Stimulated activated naive CD4-positive, alpha-beta T cell (primary cell): Measurements from ENCODE around the gene GRAMD4.
A peak's percentile ranks its signal among the peaks of the same experiment; 100 is the strongest.

Experiments used
- DNase-seq, 6 experiments: peaks; one replicate each; lab custom pipeline; 2025; lab: John Stamatoyannopoulos, UW

GRAMD4 gene

DNA sequence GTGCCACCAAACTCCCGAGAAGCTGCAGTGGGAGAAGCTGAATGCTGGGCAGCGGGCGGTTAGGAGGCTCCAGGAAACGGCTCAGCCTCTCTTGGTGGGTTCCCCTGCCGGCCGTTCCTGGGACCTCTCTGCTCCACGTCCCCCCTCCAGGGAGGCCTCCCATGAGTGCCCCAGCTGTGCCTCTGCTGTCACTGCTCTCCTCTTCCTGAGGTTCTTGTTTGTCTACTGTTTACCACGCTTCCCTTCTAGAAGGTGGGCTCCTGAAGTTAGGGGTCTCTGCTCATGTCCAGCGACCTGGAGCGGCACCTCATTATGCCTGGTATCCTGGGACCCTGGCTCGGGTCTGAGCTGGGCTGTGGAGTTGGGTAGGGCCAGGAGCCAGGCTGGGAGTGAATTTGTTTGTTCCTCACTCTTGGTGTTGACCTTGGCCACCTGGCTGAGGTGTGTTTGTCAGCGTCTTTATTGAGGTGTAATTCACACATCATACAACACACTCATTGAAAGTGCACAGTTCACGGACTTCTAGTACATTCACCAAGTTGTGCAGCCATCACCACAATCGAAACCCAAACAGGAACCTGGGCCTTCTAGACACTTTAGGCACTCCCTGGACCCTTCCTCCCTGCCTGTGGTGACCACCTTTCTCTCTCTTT is 37.8 kb upstream of the GRAMD4 start:
- DNase-seq: no peak

DNA sequence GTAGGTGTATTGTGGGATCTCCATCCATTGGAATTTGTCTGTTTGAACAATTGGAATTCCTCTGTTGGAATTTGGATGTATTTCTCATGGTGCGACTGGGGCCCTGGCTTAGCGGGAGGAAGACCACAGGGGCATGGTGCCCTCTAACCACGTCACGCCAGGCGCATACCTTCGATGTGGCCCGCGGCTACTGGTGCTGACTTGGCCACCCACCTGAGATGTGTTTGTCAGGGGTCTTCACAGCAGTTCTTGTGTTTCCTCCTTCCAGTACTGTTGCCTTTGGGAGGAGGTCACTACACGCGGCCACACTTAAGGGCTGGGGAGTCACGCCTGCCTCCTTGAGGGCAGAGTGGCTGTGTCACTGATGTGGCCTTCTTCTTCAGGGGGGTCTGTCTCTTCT is 36.6 kb upstream of the GRAMD4 start:
- no peak for DNase-seq

DNA sequence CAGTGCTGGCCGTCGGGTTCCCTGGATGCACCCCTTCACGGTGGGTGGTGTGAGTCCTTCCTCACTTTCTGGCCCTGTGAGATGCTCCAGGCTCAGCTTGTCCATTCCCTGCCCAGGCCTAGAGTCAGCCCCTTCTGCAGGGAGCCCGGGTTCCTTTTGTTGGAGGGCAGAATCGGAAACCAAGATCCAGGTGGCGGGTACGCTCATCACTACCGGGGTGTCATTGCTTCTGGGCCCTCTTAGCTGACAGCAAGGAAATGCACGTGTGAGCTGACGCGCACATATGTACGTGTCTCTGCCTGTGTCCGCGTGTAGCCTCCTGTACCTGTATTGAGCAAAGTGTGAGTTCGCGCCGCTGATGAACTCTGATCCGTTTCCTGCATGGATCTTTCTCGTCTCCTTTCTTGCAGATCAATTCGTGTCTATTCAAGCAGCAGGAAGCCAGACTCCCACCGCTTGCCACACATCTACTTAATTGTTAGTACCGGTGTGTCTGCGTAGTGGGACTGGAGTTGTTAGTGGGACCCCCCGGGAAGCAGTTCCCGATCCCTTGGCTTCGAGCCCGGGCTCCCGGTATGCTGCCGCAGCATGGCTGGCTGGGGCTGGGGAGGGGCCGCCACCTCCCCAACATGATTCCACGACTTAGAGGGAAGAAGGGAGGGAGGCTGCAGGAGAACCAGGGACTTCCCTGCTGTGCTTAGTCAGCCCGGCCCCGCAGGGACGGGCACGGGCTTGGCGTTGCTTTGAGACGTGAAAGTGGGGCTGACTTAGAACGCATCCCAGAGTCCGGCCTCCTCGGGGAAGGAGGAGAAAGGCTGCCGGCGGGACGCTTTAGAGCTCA is 35.9 kb upstream of the GRAMD4 start:
- no peak for DNase-seq

DNA sequence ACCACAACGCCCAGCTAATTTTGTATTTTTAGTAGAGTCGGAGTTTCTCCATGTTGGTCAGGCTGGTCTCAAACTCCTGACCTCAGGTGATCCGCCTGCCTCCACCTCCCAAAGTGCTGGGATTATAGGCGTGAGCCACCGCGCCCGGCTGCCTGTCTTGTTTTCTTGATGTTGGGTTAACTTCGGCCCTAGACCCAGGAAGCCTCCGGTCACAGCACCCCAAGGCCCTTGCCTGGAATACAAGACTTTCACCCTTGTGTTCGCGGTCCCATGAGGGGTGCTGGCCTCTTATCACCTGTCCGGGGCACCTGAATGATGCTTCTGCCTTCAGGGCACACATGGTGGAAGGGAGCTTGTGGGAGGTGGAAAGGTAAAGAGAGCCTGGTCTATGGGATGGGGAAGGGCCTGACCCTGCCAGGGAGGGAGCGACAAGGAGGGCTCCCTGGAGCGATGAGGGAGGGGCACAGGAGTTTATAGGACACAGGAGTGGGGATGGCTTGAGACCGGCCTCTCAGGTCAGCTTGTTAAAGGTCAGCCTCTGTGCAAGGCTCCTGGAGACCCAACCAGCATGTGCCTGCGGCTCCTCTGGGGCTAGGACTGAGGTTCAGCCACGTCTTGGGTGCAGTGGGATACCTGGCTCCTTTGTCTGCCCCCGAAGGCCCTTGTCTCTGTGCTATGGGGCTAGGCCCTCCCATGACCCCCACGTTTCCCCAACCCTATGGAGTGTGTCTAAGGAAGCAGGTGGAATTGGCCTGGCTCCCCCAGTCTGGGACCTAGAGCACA is 34.7 kb upstream of the GRAMD4 start:
- no peak for DNase-seq

DNA sequence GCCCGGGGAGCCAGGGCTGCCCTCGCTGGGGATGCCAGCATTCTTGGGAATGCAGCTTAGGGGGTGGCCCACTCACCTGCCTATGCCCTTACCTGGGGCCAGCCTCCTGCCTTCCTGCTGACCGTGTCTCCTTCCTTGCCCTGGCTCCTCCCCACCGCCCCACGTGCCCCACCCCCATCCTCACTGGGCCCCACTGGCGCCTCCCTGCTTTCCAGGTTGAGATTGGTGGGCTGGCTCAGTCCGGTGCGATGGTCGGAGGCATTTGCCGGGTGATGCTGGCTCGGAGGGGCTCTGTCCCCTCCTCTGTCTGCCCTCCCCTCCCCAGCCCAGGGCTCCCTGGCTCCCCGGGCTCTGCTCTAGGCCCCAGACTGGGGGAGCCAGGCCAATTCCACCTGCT is 34.1 kb upstream of the GRAMD4 start:
- DNase-seq: no peak

DNA sequence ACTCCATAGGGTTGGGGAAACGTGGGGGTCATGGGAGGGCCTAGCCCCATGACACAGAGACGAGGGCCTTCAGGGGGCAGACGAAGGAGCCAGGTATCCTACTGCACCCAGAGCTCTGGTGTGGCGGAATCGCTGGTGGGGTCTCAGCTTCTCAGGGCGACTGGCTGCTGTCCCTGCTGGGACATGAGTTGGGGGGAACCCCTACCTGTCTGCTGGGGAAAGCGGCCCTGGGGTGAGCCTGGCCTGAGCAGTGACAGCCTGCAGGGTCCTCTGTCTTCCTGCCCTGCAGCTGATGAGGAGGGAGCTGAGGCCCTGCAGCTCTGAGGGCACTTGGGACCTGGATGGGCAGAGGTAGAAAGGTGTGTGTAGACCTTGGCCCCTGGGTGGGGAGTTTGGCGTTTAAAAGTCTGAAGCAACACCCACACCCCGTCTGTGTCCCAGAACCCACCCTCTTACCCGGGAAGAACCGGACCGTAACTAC is 33.6 kb upstream of the GRAMD4 start:
- no peak for DNase-seq

DNA sequence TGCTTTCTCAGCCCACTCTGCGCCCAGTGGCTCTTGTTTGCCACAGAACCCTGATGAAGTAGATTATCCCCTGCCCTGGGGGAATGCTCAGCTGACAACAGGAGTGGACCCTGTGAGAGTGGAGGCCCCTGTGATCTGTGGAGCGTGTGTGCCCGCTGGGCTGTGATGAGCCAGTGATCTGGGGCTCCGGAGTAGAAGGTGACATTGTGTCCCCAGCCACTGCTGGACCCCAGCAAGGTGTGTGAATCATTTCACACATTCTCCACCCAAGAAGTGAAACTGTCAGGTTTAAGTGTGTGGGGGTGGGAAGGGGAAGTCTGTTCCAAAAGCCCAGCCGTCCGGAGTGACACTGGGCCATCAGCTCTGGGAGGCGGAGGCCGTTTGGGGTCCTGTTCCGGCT is 33.1 kb upstream of the GRAMD4 start:
- no peak for DNase-seq

DNA sequence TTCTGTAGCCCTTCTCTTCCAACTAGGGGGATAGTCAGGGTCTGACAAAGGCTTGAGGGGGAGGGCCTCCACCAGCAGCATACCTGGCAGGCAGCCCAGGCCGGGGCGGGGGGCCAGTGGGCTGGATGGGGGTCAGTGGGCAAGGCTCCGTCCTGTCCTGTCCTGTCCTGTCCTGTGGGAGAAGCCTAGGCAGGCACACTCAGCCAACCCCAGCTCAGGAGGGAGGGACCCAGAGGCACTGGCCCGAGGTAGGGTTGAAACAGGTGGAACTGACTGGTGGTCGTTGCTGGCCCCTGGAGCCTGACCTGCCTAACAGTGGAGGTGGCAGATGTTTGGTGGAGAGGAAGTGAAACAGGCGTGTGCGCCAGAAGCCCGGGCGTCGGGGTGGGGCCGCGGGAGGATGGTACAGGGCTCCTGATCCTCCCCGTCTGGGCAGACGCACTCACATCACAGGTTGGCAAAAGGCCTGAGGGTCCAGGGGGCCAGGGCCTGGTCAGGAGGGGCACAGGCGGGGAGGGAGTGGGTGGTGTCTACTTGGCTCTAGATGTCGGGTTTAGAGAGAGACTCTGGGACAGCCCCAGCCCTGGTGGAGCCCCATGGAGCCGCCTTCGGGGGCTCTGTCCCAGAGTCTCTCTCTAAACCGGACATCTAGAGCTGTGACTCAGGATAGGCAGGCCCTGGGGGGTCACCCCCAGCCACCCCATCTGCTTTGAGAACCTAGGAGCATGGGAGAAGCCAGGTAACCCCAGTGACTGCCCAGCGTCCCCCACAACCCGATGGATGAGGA is 32.5 kb upstream of the GRAMD4 start:
- DNase-seq: peak in 1 of 6 experiments; percentile 2

DNA sequence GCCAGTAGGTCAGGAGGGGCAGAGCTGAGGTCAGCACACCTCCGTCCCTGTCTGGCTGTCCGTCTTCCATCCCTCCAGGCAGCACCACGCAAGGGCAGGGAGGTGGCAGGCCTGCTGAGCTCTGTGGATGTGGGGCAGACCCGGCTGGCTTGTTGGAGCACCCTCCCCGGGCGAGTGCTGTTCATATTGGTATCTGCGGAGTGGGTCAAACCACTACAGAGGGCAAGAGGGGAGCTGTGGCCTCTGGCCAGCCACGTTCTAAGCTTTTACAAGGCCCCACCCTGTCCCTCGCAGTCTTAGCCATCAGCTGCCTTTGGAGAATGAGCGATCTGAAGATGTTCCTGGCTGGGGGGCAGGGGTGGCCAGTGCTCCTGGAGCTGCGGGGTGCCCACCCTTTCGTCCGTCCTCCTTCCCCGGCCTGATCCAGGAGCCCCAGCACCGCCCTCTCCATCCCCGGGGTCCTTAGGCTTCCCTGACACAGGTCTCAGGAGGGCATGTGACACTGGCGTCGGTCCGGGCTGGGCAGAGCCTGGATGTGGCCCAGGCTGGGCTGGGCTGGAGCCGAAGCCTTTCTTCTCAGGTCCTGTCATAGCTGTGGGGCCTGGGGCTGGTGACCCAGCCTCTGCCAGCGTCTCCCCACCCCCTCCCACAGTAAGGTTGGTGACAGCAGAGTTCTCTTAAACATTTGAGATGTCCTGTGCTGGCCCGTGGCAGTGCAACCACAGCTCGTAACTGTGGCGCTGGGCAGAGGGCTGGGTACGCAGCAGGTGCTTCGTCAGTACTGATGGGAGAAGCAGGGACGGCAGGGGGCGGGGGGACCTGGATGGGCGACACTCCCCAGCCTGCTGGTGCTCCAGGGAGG is 31.7 kb upstream of the GRAMD4 start:
- no peak for DNase-seq

DNA sequence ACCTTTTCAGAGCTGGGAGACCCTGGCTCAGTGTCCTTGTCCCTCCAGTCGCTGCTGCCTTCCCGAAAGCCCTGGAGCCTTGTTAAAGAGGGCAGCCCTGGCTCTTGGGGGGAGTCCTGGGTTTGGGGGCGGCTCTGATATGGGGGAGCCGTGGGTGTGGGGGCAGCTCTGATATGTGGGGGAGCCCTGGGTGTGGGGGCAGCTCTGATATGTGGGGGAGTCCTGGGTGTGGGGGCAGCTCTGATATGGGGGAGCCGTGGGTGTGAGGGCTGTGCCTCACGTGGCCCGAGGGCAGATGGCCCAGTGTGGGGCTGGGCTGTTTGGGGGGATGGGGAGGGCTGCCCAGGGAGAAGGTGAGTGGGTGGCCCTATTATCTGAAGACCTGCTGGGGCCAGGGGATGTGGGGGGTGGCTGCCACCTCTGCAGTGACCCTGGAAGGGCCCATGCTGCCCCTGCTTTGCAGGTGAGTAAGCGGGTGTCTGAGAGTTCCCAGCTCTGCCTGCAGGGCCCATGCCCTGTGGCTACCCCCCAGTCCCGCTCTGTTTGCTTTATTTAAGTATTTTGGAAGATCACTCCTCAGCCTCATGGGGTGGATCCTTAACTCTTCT is 30.9 kb upstream of the GRAMD4 start:
- DNase-seq: no peak

DNA sequence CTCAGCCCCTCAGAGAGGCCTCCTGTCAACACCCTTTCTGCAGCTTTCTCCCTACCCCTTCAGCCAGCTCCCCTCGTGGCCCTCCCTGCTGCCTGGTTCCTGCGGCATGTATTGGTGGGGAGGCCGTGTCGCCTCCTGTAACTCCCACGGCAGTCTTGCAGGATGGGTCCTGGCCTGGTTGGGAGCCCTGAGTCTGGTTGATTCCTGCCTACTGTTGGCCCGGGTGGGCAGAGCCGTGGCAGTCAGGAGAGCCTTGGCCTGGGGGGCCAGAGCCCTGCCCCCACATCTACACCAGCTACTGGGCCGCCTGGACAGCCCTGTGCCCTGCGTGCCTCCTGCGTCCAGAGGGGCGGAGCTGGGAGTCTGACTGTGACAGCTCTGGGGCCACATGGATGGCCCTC is 30.3 kb upstream of the GRAMD4 start:
- DNase-seq: no peak

DNA sequence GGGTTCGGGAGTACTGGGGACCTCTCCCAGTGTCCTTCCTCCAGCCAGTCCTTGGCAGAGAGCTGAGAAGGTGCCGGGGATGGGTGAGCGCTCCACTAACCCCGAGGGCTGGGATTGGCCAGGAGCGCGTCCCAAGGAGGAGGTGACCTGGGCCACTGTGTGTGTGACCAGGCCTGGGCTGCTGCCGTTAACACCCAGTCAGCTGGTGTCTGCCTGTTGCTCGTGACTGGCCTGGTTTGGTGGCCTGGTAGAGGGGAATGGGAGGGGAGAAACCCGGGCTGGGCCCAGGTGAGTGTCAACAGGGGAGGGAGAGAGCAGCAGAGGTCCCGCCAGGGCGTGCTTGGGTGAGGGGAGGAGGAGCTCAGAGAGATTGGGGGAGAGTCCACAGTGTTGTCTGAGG is 29.9 kb upstream of the GRAMD4 start:
- DNase-seq: no peak

DNA sequence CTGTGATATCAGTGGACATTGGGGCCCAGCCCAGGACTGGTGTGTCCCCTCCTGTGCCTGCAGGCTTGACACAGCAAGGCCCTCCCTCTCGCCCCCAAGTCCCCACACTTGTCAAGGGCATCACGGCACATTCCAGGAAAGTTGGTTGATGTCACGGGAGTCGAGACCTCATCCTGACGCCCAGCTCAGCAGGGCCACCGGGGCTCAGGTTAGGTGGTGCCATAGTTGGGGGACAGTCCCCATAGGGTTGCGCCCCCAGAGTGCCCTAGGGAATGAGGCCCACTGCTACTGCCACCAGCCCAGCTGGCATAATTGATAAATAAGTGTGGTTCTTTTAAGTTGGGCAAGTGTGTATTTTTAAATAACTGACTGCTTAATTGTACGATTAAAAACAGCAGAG is 28.3 kb upstream of the GRAMD4 start:
- no peak for DNase-seq

DNA sequence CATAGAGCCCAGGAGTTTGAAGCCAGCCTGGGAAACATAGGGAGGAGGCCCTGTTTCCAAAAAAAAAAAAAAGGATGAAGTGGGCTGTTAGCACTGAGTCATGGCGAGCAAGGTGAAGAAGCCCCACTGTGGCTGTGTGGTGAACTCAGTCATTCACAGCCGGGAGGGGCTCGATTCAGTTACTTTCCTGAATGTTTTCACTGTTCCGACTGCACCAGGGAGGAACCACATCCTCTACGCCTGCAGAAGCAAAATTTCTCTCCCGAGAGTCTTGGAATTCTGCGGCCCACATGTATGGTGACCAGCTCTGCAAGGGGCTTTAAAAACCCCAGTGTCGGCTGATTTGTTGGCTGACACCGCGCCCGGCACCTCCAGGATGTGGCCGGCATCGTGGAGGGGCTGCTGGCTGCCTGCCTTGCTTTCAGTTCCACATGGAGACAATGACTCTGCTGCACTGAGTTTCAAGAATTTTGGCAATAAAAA is 27.8 kb upstream of the GRAMD4 start:
- peak in 2 of 6 experiments; percentile 27 to 41 for DNase-seq

DNA sequence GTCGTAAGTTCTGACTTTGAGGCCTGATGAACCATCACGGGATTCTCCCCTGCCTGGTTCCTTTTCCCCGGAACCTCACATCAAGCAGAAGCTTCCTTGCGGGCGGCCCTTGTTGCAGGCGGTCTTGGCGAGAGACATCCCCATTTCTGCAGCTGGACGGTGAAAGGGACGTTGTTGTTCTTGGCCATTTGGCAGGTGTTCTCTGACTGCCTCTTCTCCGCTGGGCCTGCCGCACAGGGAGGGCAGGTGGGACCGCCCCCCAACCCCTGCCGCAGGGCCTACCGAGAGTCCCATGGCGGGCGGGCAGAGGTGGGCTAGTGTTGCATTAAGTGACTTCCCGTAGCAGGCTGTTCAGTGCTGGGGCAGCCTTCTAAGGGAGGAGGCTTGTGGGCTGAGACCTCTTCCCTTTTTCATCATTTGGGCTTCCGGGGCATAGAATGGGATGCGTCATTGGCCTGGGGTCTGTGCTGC is 26.9 kb upstream of the GRAMD4 start:
- DNase-seq: no peak

DNA sequence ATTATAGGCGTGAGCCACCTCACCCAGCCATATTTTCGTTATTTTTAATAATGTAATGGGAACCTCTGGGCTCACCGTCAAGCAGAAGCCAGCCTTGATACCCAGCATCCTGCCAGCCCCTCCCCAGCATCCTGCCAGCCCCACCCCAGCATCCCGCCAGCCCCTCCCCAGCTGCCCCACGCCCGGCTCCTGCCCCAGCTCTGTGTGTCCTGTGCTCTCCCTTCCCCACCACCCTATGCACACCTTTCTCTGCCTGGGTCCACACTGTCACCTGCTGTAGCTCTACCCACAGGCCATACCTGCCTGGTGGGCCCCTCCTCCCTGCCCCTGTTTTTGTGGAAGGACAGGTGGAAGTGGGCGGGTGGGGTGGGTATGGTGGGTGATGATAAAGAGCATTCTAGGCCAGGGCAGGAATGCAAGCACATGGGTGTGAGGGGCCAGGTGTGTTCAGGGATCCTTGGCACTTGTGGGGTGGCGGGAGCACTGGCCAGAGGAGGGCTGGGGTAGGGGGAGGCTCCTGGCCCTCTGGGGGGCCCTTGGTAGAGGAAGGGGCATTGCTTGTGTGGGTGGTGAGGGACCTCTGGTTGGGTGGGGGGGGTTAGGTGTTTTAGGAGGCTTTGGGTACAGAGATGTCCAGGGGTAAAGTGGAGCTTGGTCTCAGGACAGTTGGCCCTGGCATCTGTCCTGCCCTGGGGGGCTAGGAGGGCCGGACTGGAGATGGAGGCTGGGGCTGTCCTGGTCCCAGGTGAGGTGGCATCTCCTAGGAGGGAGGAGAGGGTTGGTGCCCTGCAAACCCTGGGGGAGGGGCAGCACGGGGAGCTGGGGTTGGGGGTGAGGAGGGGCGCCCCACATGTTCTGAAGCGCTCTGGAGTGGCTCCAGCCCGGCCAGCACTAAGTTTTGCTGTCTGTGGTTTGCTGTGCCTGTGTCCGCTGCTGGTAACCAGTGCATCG is 25.9 kb upstream of the GRAMD4 start:
- no peak for DNase-seq

DNA sequence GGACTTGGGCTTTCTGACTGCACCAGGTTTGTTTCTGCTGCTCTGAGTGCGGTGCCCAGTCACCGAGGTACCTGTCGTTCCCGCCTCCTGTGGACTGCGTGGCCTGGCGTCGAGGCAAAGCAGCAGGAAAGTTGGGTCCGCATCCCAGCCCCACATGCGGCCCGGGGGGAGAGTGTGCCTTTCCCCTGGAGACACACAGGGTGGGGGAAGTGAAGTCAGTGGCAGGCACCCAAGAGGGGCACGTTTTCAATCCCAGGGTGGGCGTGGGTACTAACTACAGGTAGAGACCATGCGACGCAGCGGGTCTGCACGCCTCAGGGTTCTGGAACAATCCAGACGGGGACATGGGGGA is 25.3 kb upstream of the GRAMD4 start:
- no peak for DNase-seq

DNA sequence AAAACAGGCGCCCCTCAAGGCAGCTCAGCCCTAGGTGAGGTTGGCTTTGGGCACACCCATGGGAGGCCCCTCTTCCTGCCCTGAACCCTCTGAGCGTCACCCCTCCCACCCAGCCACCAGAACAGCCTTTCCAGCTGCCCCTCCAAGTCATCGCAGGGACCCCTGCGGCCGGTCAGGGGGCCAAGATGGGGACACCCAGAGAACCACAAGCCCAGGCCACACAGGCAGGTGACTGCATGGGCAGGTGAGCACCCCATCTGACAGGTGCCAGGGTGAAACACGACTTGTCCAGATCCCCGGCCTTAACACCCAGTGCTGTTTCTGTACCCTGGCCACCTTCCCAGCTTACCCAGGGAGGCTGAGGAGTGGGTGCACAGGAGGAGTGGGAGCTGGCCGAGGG is 24.6 kb upstream of the GRAMD4 start:
- DNase-seq: no peak

DNA sequence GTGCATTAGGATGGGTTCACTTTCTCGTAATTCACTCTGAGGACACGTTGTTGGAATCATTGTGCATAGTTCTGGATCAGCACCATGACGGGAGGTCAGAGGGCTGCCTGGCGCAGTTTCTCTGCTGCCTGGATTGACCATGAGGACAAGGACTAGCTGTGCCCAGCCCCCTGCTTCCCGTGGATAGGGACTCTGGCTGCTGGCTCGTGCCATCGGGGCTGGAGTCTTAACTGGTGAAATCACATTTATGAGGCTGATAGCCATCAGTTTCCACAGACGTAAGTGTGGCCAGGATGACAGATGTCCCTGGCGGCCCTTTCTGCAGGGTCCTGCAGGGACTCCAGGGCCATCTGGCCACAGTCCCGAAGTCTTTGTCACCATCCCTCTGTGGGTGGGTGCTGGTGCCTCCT is 24.1 kb upstream of the GRAMD4 start:
- DNase-seq: no peak
